ENCODE measurements around the gene ZNF280B.
"Not testable (repeated sequence)": the region's sequence is repeated elsewhere in the genome, so short reads cannot be mapped to it uniquely, and the experiment has no call there.

DNA sequence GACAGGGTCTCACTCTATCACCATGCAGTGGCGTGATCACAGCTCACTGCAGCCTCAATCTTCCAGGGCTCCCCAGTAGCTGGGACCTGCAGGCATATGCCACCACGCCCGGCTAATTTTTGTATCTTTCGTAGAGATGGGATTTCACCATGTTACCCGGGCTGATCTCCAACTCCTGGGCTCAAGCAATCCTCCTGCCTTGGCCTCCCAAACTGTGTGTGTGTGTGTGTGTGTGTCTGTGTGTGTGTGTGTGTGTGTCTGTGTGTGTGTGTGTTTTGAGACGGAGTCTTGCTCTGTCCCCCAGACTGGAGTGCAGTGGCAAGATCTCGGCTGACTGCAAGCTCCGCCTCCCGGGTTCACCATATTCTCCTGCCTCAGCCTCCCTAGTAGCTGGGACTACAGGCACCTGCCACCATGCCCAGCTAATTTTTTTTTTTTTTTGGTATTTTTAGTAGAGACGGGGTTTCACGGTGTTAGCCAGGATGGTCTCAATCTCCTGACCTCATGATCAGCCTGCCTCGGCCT, 24.1 kb upstream of the ZNF280B start:
- TF ChIP-seq POLR2AphosphoS5, POLR2A (IDR thresholded peaks at IDR 0.05): not testable (repeated sequence)
- TF ChIP-seq, protein P1, sequence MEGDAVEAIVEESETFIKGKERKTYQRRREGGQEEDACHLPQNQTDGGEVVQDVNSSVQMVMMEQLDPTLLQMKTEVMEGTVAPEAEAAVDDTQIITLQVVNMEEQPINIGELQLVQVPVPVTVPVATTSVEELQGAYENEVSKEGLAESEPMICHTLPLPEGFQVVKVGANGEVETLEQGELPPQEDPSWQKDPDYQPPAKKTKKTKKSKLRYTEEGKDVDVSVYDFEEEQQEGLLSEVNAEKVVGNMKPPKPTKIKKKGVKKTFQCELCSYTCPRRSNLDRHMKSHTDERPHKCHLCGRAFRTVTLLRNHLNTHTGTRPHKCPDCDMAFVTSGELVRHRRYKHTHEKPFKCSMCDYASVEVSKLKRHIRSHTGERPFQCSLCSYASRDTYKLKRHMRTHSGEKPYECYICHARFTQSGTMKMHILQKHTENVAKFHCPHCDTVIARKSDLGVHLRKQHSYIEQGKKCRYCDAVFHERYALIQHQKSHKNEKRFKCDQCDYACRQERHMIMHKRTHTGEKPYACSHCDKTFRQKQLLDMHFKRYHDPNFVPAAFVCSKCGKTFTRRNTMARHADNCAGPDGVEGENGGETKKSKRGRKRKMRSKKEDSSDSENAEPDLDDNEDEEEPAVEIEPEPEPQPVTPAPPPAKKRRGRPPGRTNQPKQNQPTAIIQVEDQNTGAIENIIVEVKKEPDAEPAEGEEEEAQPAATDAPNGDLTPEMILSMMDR (IDR thresholded peaks at IDR 0.05) = not testable (repeated sequence)

Measured in breast epithelium (tissue), 3 donors.